AG09319 (cell line): Measurements from ENCODE around the gene CADM3.

Experiments
- DNase-seq: peaks from one replicate; pipeline ENCODE4 v3.0.0-alpha.2; 2010; ENCODE audit warnings: low read depth; ENCODE audit errors: extremely low read depth
- TF ChIP-seq, protein P1 (sequence below): IDR thresholded peaks from 2 replicates; pipeline ENCODE4 v1.5.1; 2011; ENCODE audit warnings: low read depth, mild to moderate bottlenecking, inconsistent platforms, low read length, moderate library complexity

Gene CADM3

DNA sequence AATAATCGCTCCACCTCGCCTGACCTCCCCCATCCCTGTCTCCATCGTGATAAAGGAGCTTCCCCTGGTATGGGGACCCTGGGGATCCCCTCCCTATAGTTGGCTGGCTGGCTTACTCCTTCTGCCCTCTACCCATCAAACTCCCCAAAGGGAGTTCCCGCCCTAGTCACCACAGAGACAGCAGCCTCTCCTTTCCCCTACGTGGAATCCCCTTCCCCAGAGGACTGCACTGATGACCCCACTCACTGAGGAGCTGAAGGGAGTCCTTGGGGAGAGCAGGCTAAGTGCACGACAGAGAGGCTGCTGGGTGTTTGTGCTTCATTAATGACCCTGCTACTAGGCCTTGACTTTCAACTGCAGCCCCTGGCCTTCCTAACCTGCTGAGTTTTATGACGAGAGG lies 1.9 kb downstream of the CADM3 start:
- no peak for DNase-seq
- TF ChIP-seq, protein P1, sequence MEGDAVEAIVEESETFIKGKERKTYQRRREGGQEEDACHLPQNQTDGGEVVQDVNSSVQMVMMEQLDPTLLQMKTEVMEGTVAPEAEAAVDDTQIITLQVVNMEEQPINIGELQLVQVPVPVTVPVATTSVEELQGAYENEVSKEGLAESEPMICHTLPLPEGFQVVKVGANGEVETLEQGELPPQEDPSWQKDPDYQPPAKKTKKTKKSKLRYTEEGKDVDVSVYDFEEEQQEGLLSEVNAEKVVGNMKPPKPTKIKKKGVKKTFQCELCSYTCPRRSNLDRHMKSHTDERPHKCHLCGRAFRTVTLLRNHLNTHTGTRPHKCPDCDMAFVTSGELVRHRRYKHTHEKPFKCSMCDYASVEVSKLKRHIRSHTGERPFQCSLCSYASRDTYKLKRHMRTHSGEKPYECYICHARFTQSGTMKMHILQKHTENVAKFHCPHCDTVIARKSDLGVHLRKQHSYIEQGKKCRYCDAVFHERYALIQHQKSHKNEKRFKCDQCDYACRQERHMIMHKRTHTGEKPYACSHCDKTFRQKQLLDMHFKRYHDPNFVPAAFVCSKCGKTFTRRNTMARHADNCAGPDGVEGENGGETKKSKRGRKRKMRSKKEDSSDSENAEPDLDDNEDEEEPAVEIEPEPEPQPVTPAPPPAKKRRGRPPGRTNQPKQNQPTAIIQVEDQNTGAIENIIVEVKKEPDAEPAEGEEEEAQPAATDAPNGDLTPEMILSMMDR, result no peak

DNA sequence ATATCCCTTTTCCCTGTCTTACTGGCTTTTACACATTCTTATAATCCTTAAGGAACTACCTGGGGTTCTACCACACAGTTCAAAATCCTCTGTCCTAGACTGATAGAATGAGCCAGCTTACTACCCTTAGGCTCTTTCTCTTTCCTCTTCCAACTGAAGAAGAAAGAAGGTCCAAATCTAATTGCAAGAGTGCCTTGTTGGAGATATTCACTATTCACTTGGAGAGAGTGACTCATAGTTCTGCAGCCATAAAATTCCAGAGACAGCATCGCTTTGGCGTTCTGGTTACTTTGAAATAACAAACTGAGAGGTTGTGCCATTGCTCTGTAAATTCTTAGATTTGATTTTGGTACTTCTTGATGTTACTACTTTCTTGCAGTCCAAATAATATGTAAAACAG lies 4.2 kb downstream of the CADM3 start:
- TF ChIP-seq, protein P1, result no peak
- no peak for DNase-seq

DNA sequence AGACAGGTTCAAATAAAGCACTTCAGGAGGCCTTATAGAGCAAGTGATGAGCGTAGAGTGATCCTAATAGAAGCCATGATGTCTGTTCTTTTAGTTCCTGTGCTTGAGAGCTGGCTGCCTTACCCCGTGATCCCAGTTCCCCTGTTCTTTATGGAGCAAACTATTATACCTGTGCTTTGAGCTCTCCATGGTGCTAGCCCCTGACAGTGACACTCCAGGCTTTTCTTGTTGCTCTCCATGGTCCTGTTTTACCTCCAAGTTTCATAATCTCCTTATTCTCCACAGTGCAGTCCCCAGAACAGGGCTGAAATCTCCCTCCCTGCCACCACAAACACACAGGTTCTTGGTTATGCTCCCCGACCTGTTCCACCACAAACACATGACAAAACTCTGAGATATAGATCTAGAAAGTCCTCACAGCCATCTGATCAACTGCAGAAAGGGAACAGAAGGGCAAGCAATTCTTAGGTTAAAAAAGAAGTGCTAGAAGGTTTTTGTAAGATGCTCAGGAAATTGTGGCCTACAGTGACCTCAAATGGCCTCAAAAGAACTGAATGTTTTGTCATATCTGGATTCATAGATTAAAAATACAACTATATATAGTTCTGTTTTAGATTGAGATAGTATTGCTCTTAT lies 6.0 kb downstream of the CADM3 start:
- no peak for DNase-seq
- TF ChIP-seq, protein P1, result no peak

DNA sequence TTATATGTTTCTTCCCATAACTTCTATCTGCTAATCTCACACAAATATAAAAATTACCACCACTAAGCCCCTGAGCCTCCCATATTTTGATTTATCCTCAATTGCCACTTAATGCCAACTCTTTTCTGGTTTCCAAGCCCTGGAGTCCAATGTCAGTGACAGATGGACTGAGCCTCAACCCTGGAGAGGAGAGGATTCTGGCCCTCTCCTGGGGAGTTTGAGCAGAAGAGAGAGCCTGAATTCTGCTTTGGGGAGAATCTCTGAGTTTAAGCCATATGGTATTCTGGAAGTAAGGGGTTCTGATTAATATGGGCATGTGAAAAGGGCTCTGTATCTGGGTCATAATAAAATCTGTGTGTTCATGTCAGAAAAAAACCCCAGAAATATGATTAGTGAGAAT lies 8.5 kb downstream of the CADM3 start:
- no peak for DNase-seq
- TF ChIP-seq, protein P1, result no peak

DNA sequence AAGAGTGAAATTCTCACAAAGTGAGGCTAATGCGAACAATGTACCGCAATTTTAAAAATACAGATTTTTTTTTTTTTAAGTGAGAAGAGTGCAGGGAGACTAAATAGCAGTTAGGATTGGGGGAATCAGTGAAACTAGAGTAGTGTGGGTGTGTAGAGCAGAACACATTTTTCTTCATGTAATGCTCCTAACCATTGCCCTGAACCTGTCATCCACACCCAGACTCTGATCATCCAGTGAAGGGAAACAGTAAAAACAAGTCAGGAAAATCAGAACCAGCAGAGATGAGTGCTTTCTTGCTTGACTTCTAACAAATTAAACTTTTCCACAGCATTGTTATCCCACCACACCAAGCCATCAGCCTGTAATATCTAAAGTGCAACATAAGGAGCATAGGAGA lies 9.1 kb downstream of the CADM3 start:
- TF ChIP-seq, protein P1, result no peak
- no peak for DNase-seq

DNA sequence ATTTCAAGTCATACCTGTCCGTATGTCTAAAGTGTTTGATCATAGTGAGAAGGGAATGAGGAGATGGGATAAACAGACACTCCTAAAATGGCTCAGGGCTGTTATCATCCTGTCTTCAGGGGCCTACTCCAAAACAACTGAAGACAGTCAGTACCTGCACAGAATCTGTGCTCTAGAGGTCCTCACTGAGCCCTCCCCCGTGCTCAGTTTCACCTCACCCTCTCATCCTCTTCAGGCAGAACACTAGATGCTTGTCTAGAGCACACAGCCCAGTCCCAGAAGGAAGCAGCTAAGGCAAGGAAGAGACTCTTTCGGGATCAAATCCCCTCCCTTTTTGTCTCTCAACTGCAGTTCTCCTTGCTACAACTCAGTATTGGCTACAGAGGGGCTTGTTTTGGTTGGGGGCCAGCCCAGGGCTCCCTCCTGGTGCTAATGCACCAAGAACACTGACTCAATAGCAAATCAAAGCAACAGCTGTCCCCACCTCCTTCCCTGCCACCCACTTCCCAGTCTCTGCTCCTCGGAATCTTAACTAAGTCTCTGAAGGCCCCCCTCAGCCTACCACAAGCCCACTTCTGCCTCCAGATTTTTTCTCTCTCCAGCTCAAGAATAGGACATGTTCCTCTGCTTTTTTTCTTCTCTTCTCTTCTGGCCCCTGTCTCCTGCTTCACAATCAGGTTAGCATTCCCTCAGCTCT lies 10.1 kb downstream of the CADM3 start:
- DNase-seq, result no peak
- TF ChIP-seq, protein P1, result no peak

DNA sequence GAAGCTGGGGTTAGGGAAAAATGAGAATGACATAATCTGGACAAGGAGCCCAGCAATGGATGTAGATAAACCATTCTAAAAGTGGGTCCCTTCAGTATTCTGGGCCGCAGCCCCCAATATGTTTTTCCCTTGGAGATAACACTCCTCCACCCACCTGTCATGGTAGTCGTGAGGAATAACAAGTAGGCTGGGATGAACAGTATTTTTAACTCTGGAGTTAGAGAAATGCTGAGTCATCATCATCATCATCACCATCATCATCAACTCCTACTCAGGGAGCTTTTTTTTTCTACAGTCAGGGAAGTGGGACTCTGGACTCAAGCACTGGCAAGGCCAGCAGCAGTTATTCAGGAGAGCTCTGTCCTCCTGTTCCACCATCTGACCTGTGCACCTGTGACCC lies 12.8 kb downstream of the CADM3 start:
- TF ChIP-seq, protein P1, result no peak
- no peak for DNase-seq
